MCF 10A (cell line): ENCODE data around the gene STIM2. TPM values are rescaled to one million over a fixed set of nuclear protein-coding genes. Genes with fewer than 3 reads are reported as not detected.
A peak's percentile ranks its signal among the peaks of the same experiment; 100 is the strongest.

Experiments
- BruUV-seq: library from RNA; stranded (reverse); fragments of 400-500 nt; replicated peaks from 2 replicates; lab custom pipeline; 2021; lab: Mats Ljungman, UMichigan
- CTCF ChIA-PET: fragments of 300-600 bp; sonication (Branson Sonifier 250); formaldehyde crosslinking; extraction: SDS; loops from one replicate; lab custom pipeline; 2021; ENCODE audit warnings: antibody characterized with exemption, inconsistent platforms; lab: Yijun Ruan, JAX
- POLR2A ChIA-PET: fragments of 300-600, 350-650 bp; sonication (Branson Sonifier 250); formaldehyde crosslinking; extraction: SDS; loops from one replicate; lab custom pipeline; 2020; ENCODE audit warnings: antibody characterized with exemption, inconsistent platforms; lab: Yijun Ruan, JAX
- DNase-seq: peaks from one replicate; pipeline ENCODE4 v3.0.0-alpha.2; 2018; ENCODE audit not compliant: unreplicated experiment
- H3K27ac Mint-ChIP-seq: one replicate; pipeline ENCODE4 v1.8.0; 2022; ENCODE audit warnings: mild to moderate bottlenecking, low read depth, mixed read lengths; ENCODE audit not compliant: unreplicated experiment
- H3K27me3 Mint-ChIP-seq: one replicate; pipeline ENCODE4 v1.8.0; 2022; ENCODE audit warnings: mixed read lengths; ENCODE audit not compliant: insufficient read depth, unreplicated experiment
- H3K36me3 Mint-ChIP-seq: one replicate; pipeline ENCODE4 v1.8.0; 2022; ENCODE audit warnings: mild to moderate bottlenecking, moderate library complexity, mixed read lengths; ENCODE audit not compliant: insufficient read depth, unreplicated experiment
- H3K4me1 Mint-ChIP-seq: one replicate; pipeline ENCODE4 v1.8.0; 2022; ENCODE audit warnings: mixed read lengths; ENCODE audit not compliant: insufficient read depth, unreplicated experiment
- H3K4me3 Mint-ChIP-seq: one replicate; pipeline ENCODE4 v1.8.0; 2022; ENCODE audit warnings: mild to moderate bottlenecking, moderate library complexity, mixed read lengths; ENCODE audit not compliant: unreplicated experiment
- H3K9me3 Mint-ChIP-seq: one replicate; pipeline ENCODE4 v1.8.0; 2022; ENCODE audit warnings: mixed read lengths; ENCODE audit not compliant: unreplicated experiment
- CTCF ChIP-seq: fragments of 200-600 bp; IDR thresholded peaks from one replicate; pipeline ENCODE4 v1.8.0; 2022; ENCODE audit warnings: antibody characterized with exemption, mild to moderate bottlenecking; ENCODE audit not compliant: unreplicated experiment
- intact Hi-C: fragments of 100-400 bp; cut with micrococcal nuclease; formaldehyde crosslinking; loops from 2 replicates; pipeline ENCODE4 v1.14.1; 2022
- total RNA-seq: library from RNA; stranded (reverse); gene quantifications from 2 replicates; pipeline ENCODE4 v1.2.3, GENCODE V29; 2022

Gene STIM2
- total RNA-seq, 1 experiment from 2014 or later, result 18.5 TPM

GRCh38 chr4:26854701-26855100 lies 5.9 kb upstream of the STIM2 start:
- no peak overlapping the region for H3K27ac Mint-ChIP-seq
- no peak for TF ChIP-seq CTCF
- no TSS peak for BruUV-seq
- no peaks in the 10 kb centered on the region for H3K27me3 Mint-ChIP-seq
- no peak overlapping the region for H3K4me3 Mint-ChIP-seq
- H3K9me3 Mint-ChIP-seq, result no peaks in the 10 kb centered on the region
- intact Hi-C loops, result loop anchor here (5.0 kb wide), 1 partner anchor 67 kb away; no protein-coding TSS in a partner anchor
- no peaks in the 10 kb centered on the region for H3K36me3 Mint-ChIP-seq
- CTCF ChIA-PET, result no interaction called here
- H3K4me1 Mint-ChIP-seq, result peaks cover 18% of the 10 kb centered on the region
- DNase-seq, result no peak
- POLR2A ChIA-PET, result interaction anchor here (1.0 kb wide), 1 partner anchor 67 kb away, joined by 3 read pairs; no protein-coding TSS in a partner anchor

GRCh38 chr4:26856906-26857277 lies 3.7 kb upstream of the STIM2 start:
- H3K27ac Mint-ChIP-seq, result peak overlapping the region; percentile 76
- CTCF ChIA-PET, result interaction anchor here (1.6 kb wide), 1 partner anchor 153 kb away, joined by 6 read pairs; no protein-coding TSS in a partner anchor
- no peaks in the 10 kb centered on the region for H3K27me3 Mint-ChIP-seq
- intact Hi-C loops, result loop anchor here (5.0 kb wide), 1 partner anchor 70 kb away; no protein-coding TSS in a partner anchor
- BruUV-seq, result TSS peak; percentile 83
- TF ChIP-seq CTCF, result no peak
- DNase-seq, result no peak
- H3K36me3 Mint-ChIP-seq, result no peaks in the 10 kb centered on the region
- H3K4me1 Mint-ChIP-seq, result peaks cover 25% of the 10 kb centered on the region
- H3K9me3 Mint-ChIP-seq, result no peaks in the 10 kb centered on the region
- peak overlapping the region; percentile 88 for H3K4me3 Mint-ChIP-seq
- POLR2A ChIA-PET, result interaction anchor here (0.6 to 6.5 kb wide), 12 partner anchors 16 to 781 kb away, joined by 3 to 97 read pairs (median 5); partner anchors contain the start of gene TBC1D19

GRCh38 chr4:26857278-26858034 lies 3.2 kb upstream of the STIM2 start:
- Mint-ChIP-seq H3K9me3 (no peaks in the 10 kb centered on the region), H3K4me1 (peaks cover 27% of the 10 kb centered on the region), H3K27ac (peak overlapping the region; percentile 76), H3K27me3 (no peaks in the 10 kb centered on the region), H3K4me3 (peak overlapping the region; percentile 88), H3K36me3 (no peaks in the 10 kb centered on the region)
- POLR2A ChIA-PET, result interaction anchor here (0.6 to 6.5 kb wide), 16 partner anchors 15 to 781 kb away, joined by 3 to 97 read pairs (median 4); partner anchors contain the start of gene TBC1D19
- intact Hi-C loops, result loop anchor here (5.0 kb wide), 1 partner anchor 70 kb away; no protein-coding TSS in a partner anchor
- CTCF ChIA-PET, result interaction anchor here (0.6 to 1.6 kb wide), 2 partner anchors 78 to 152 kb away, joined by 4 to 6 read pairs; no protein-coding TSS in a partner anchor
- TF ChIP-seq CTCF, result no peak
- peak; percentile 78 for DNase-seq
- no TSS peak for BruUV-seq
